ENCODE measurements around the gene ZNF512.

The ZNF512 gene

DNA sequence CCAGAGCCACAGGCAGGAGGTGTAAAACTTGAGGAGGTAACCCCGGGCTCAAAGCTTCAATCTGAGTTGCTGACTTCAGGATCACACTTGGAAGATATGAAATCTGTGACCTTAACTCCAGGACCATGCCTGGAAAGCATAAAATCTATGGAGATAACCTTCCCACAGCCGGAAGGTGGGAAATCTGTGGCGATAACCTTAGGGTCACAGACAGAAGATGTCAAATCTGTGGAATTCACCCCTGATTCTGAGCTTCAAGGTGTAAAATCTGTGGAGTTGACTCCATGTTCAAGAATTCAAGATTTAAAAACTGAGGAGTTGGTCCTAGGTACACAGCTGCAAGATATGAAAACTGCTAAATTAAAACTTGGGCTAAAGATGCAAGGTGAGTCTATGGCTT is 11.6 kb upstream of the ZNF512 start:
- Histone ChIP-seq H3K4me3 (ENCODE audit: low read length, poor library complexity, severe bottlenecking) (no peak overlapping the region), H3K79me2 (ENCODE audit: insufficient read depth, low read length) (no peaks in the 10 kb centered on the region), H3K4me2 (ENCODE audit: low read depth, low read length, poor library complexity, severe bottlenecking) (no peak overlapping the region), H3K36me3 (ENCODE audit: insufficient read depth, low read length) (no peaks in the 10 kb centered on the region), H3F3A (ENCODE audit: low read depth) (no peaks in the 10 kb centered on the region), H4K20me1 (ENCODE audit: insufficient read depth, low read length, poor library complexity, severe bottlenecking) (no peaks in the 10 kb centered on the region), H3K4me1 (ENCODE audit: insufficient read depth, low read length, poor library complexity, severe bottlenecking) (no peaks in the 10 kb centered on the region), H3K9ac (ENCODE audit: low read depth, low read length, poor library complexity, severe bottlenecking) (no peak overlapping the region), H2AFZ (ENCODE audit: low read length) (no peak overlapping the region), H3K9me3 (ENCODE audit: insufficient read depth, low read depth, low read length) (no peaks in the 10 kb centered on the region), H3K9me2 (replicated peaks; ENCODE audit: low read depth, low read length) (no peaks in the 10 kb centered on the region), H3K27me3 (ENCODE audit: insufficient read depth, low read length, poor library complexity, severe bottlenecking) (peaks cover 74% of the 10 kb centered on the region)
- TF ChIP-seq EZH2phosphoT487 (IDR thresholded peaks at IDR 0.05; ENCODE audit: borderline replicate concordance): no peak
- TF ChIP-seq, protein P1, sequence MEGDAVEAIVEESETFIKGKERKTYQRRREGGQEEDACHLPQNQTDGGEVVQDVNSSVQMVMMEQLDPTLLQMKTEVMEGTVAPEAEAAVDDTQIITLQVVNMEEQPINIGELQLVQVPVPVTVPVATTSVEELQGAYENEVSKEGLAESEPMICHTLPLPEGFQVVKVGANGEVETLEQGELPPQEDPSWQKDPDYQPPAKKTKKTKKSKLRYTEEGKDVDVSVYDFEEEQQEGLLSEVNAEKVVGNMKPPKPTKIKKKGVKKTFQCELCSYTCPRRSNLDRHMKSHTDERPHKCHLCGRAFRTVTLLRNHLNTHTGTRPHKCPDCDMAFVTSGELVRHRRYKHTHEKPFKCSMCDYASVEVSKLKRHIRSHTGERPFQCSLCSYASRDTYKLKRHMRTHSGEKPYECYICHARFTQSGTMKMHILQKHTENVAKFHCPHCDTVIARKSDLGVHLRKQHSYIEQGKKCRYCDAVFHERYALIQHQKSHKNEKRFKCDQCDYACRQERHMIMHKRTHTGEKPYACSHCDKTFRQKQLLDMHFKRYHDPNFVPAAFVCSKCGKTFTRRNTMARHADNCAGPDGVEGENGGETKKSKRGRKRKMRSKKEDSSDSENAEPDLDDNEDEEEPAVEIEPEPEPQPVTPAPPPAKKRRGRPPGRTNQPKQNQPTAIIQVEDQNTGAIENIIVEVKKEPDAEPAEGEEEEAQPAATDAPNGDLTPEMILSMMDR (conservative IDR thresholded peaks at IDR 0.05; ENCODE audit: low read length): no peak

DNA sequence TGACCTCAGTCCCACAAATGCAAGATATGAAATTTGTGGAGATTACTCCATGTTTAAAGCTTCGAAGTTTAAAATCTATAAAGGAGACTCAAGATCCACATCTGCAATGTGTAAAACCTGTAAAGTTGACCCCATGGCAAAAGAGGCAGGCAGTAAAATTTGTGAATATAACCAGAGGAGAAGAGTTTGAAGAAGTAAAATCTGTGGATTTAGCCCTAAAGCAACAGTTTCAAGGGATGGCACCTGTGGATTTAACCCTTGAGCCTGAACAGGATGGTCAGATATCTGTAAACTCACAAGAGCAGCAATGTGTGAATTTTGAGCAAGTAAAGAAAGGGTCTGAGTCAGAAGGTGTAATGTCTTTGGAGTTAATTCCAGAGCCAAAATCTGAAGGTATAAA is 11.2 kb upstream of the ZNF512 start:
- H3K9ac ChIP-seq (ENCODE audit: low read depth, low read length, poor library complexity, severe bottlenecking): no peak overlapping the region
- H3K4me1 ChIP-seq (ENCODE audit: insufficient read depth, low read length, poor library complexity, severe bottlenecking): no peaks in the 10 kb centered on the region
- no peak overlapping the region for H2AFZ ChIP-seq (ENCODE audit: low read length)
- no peaks in the 10 kb centered on the region for H3K9me2 ChIP-seq (replicated peaks; ENCODE audit: low read depth, low read length)
- H4K20me1 ChIP-seq (ENCODE audit: insufficient read depth, low read length, poor library complexity, severe bottlenecking): no peaks in the 10 kb centered on the region
- no peak overlapping the region for H3K4me2 ChIP-seq (ENCODE audit: low read depth, low read length, poor library complexity, severe bottlenecking)
- H3K4me3 ChIP-seq (ENCODE audit: low read length, poor library complexity, severe bottlenecking): no peak overlapping the region
- H3K79me2 ChIP-seq (ENCODE audit: insufficient read depth, low read length): no peaks in the 10 kb centered on the region
- H3F3A ChIP-seq (ENCODE audit: low read depth): no peaks in the 10 kb centered on the region
- H3K9me3 ChIP-seq (ENCODE audit: insufficient read depth, low read depth, low read length): peaks cover 2% of the 10 kb centered on the region; the same call in 1 of the 2 replicates
- no peaks in the 10 kb centered on the region for H3K36me3 ChIP-seq (ENCODE audit: insufficient read depth, low read length)
- H3K27me3 ChIP-seq (ENCODE audit: insufficient read depth, low read length, poor library complexity, severe bottlenecking): peaks cover 72% of the 10 kb centered on the region
- no peak for TF ChIP-seq EZH2phosphoT487 (IDR thresholded peaks at IDR 0.05; ENCODE audit: borderline replicate concordance)
- TF ChIP-seq, protein P1 (conservative IDR thresholded peaks at IDR 0.05; ENCODE audit: low read length): no peak

DNA sequence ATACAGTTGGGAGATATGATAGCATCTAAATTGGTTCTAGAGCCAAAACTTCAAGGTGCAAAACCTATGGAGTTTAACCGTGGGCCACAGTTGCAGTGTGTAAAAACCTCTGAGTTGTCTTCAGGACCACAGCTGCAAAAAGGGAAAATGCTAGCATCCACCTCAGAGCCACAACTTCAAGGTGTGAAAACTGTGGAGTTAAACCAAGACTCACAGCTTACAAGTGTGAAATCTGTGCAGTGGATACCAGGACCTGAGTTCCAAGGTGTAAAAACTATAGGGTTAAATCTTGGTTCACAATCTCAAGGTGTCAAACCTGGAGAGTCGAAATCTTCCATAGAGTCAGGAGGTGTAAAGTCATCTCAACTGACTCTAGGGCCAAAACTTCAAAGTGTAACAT is 10.4 kb upstream of the ZNF512 start:
- TF ChIP-seq, protein P1 (conservative IDR thresholded peaks at IDR 0.05; ENCODE audit: low read length): no peak
- TF ChIP-seq EZH2phosphoT487 (IDR thresholded peaks at IDR 0.05; ENCODE audit: borderline replicate concordance): no peak
- Histone ChIP-seq H3K79me2 (ENCODE audit: insufficient read depth, low read length) (no peaks in the 10 kb centered on the region), H3K36me3 (ENCODE audit: insufficient read depth, low read length) (no peaks in the 10 kb centered on the region), H3K4me3 (ENCODE audit: low read length, poor library complexity, severe bottlenecking) (no peak overlapping the region), H3K27me3 (ENCODE audit: insufficient read depth, low read length, poor library complexity, severe bottlenecking) (peaks cover 65% of the 10 kb centered on the region), H3K4me1 (ENCODE audit: insufficient read depth, low read length, poor library complexity, severe bottlenecking) (no peaks in the 10 kb centered on the region), H3K9me2 (replicated peaks; ENCODE audit: low read depth, low read length) (no peaks in the 10 kb centered on the region), H3K4me2 (ENCODE audit: low read depth, low read length, poor library complexity, severe bottlenecking) (no peak overlapping the region), H3F3A (ENCODE audit: low read depth) (no peaks in the 10 kb centered on the region), H2AFZ (ENCODE audit: low read length) (no peak overlapping the region), H3K9ac (ENCODE audit: low read depth, low read length, poor library complexity, severe bottlenecking) (no peak overlapping the region), H4K20me1 (ENCODE audit: insufficient read depth, low read length, poor library complexity, severe bottlenecking) (no peaks in the 10 kb centered on the region), H3K9me3 (ENCODE audit: insufficient read depth, low read depth, low read length) (peaks cover 4% of the 10 kb centered on the region; the same call in 1 of the 2 replicates)
